GM23338 (cell line): ENCODE measurements around the gene NFKB1. TPM values are rescaled to one million over a fixed set of nuclear protein-coding genes. Genes with fewer than 3 reads are reported as not detected.

Experiments
- ATAC-seq: fragments of 200-7000 bp; cut with Tn5 transposase; 3 replicates; pipeline ENCODE4 v1.9.1; 2020
- DNase-seq: peaks from one replicate; pipeline ENCODE4 v3.0.0-alpha.2; 2015; ENCODE audit warnings: low spot score
- H2AFZ ChIP-seq: fragments of 200-600 bp; sonication (generic); 2 replicates; pipeline ENCODE4 v1.8.0; 2016; ENCODE audit warnings: antibody characterized with exemption, mild to moderate bottlenecking, moderate library complexity
- H3F3A ChIP-seq: fragments of 200-600 bp; sonication (generic); replicated peaks from 2 replicates; pipeline ENCODE4 v1.8.0; 2017; ENCODE audit warnings: antibody characterized with exemption, mixed run types, low read depth
- H3K27ac ChIP-seq: fragments of 200-600 bp; sonication (generic); 2 replicates; pipeline ENCODE4 v1.6.1; 2016; ENCODE audit warnings: low read depth
- H3K27me3 ChIP-seq: fragments of 200-600 bp; sonication (generic); 2 replicates; pipeline ENCODE4 v1.8.0; 2016; ENCODE audit warnings: mild to moderate bottlenecking, mixed run types, moderate library complexity; ENCODE audit not compliant: insufficient read depth
- H3K36me3 ChIP-seq: fragments of 200-600 bp; sonication (generic); 2 replicates; pipeline ENCODE4 v1.8.0; 2016; ENCODE audit warnings: mild to moderate bottlenecking; ENCODE audit not compliant: insufficient read depth
- H3K4me1 ChIP-seq: fragments of 200-600 bp; sonication (generic); 2 replicates; pipeline ENCODE4 v1.8.0; 2016; ENCODE audit warnings: mild to moderate bottlenecking, moderate library complexity; ENCODE audit not compliant: insufficient read depth
- H3K4me2 ChIP-seq: fragments of 200-600 bp; sonication (generic); 2 replicates; pipeline ENCODE4 v1.7.1; 2017; ENCODE audit warnings: mixed run types
- H3K4me3 ChIP-seq: fragments of 200-600 bp; sonication (generic); 2 replicates; pipeline ENCODE4 v1.6.1; 2016; ENCODE audit warnings: mixed run types
- H3K79me2 ChIP-seq: fragments of 200-600 bp; sonication (generic); replicated peaks from 2 replicates; pipeline ENCODE4 v1.8.0; 2017; ENCODE audit warnings: mild to moderate bottlenecking; ENCODE audit not compliant: insufficient read depth
- H3K9me2 ChIP-seq: fragments of 200-600 bp; sonication (generic); 2 replicates; pipeline ENCODE4 v1.8.0; 2017; ENCODE audit not compliant: insufficient read depth
- H4K20me1 ChIP-seq: fragments of 200-600 bp; sonication (generic); replicated peaks from 2 replicates; pipeline ENCODE4 v1.8.0; 2017; ENCODE audit warnings: mild to moderate bottlenecking; ENCODE audit not compliant: insufficient read depth
- H3K27ac Mint-ChIP-seq: 2 replicates; pipeline ENCODE4 v1.8.0; 2020; ENCODE audit warnings: inconsistent platforms, mild to moderate bottlenecking, moderate library complexity, mixed read lengths
- H3K27me3 Mint-ChIP-seq: 3 replicates; pipeline ENCODE4 v1.8.0; 2022; ENCODE audit warnings: low read depth, mild to moderate bottlenecking, moderate library complexity, mixed read lengths, inconsistent platforms; ENCODE audit not compliant: insufficient read depth, poor library complexity
- H3K36me3 Mint-ChIP-seq: 3 replicates; pipeline ENCODE4 v1.8.0; 2021; ENCODE audit warnings: low read depth, mild to moderate bottlenecking, inconsistent platforms, moderate library complexity, mixed read lengths
- H3K4me1 Mint-ChIP-seq: 3 replicates; pipeline ENCODE4 v1.8.0; 2020; ENCODE audit warnings: mild to moderate bottlenecking, inconsistent platforms, mixed read lengths
- H3K4me3 Mint-ChIP-seq: 3 replicates; pipeline ENCODE4 v1.8.0; 2021; ENCODE audit warnings: moderate library complexity, mild to moderate bottlenecking, inconsistent platforms, mixed read lengths
- H3K9me3 Mint-ChIP-seq: 3 replicates; pipeline ENCODE4 v1.8.0; 2020; ENCODE audit warnings: moderate library complexity, mild to moderate bottlenecking, inconsistent platforms, mixed read lengths
- CREB1 ChIP-seq: fragments of 250-450 bp; sonication (Bioruptor Pico); IDR thresholded peaks from 2 replicates; pipeline ENCODE4 v1.5.0; 2020; ENCODE audit warnings: low read depth, mild to moderate bottlenecking, moderate library complexity
- CTCF ChIP-seq, 2 experiments: fragments of 200-600 bp in 1 of 2; sonication (generic) in 1 of 2; conservative IDR thresholded peaks; 2 replicates each; pipeline versions ENCODE4 v1.5.1 to v1.6.1; 2016 to 2017; ENCODE audit warnings: antibody characterized with exemption in 2 of 2, low read depth in 2 of 2, mild to moderate bottlenecking in 2 of 2, moderate library complexity in 1 of 2
- EZH2 ChIP-seq: fragments of 200-600 bp; sonication (generic); IDR thresholded peaks from one replicate; pipeline ENCODE4 v1.8.0; 2017; ENCODE audit warnings: antibody characterized with exemption, mild to moderate bottlenecking, low read depth; ENCODE audit not compliant: unreplicated experiment
- EZH2phosphoT487 ChIP-seq: fragments of 200-600 bp; sonication (generic); IDR thresholded peaks from one replicate; pipeline ENCODE4 v1.8.1; 2018; ENCODE audit warnings: antibody characterized with exemption; ENCODE audit not compliant: unreplicated experiment
- JUNB ChIP-seq: IDR thresholded peaks from one replicate; pipeline ENCODE4 v1.6.1; 2016; ENCODE audit warnings: antibody characterized with exemption; ENCODE audit not compliant: unreplicated experiment
- NANOG ChIP-seq: IDR thresholded peaks from 2 replicates; pipeline ENCODE4 v1.6.1; 2016; ENCODE audit warnings: antibody characterized with exemption, borderline replicate concordance
- POLR2AphosphoS5 ChIP-seq: IDR thresholded peaks from 2 replicates; pipeline ENCODE4 v1.6.1; 2016; ENCODE audit warnings: antibody characterized with exemption, low read depth
- ZNF114 ChIP-seq: fragments of 250-450 bp; sonication (Bioruptor Pico); IDR thresholded peaks from 2 replicates; pipeline ENCODE4 v1.5.0; 2020; ENCODE audit warnings: mild to moderate bottlenecking, moderate library complexity
- ZNF331 ChIP-seq: fragments of 250-450 bp; sonication (Bioruptor Pico); IDR thresholded peaks from 2 replicates; pipeline ENCODE4 v1.5.0; 2020; ENCODE audit warnings: low read depth, mild to moderate bottlenecking, moderate library complexity
- polyA plus RNA-seq: library from polyadenylated mRNA; unstranded; fragments of >200 nt; fragmentation: Nextera tagmentation; extraction: Ambion mirVana; gene quantifications from 2 replicates; pipeline ENCODE4 v1.2.1, GENCODE V29; 2016
- total RNA-seq: library from RNA; depleted of rRNA; stranded (reverse); fragments of >200 nt; shearing (Covaris generic); gene quantifications from 2 replicates; pipeline ENCODE4 v1.2.3, GENCODE V29; 2014
- TF ChIP-seq, protein P1 (sequence below): IDR thresholded peaks from 2 replicates; pipeline ENCODE4 v1.6.1; 2016; ENCODE audit warnings: antibody characterized with exemption
- TF ChIP-seq, protein P2 (sequence below): IDR thresholded peaks from one replicate; pipeline ENCODE4 v1.6.1; 2018; ENCODE audit warnings: antibody characterized with exemption; ENCODE audit not compliant: unreplicated experiment

The NFKB1 gene
- total and polyA plus RNA-seq, 2 experiments from 2014 or later, result 0.82 to 4.6 TPM

DNA sequence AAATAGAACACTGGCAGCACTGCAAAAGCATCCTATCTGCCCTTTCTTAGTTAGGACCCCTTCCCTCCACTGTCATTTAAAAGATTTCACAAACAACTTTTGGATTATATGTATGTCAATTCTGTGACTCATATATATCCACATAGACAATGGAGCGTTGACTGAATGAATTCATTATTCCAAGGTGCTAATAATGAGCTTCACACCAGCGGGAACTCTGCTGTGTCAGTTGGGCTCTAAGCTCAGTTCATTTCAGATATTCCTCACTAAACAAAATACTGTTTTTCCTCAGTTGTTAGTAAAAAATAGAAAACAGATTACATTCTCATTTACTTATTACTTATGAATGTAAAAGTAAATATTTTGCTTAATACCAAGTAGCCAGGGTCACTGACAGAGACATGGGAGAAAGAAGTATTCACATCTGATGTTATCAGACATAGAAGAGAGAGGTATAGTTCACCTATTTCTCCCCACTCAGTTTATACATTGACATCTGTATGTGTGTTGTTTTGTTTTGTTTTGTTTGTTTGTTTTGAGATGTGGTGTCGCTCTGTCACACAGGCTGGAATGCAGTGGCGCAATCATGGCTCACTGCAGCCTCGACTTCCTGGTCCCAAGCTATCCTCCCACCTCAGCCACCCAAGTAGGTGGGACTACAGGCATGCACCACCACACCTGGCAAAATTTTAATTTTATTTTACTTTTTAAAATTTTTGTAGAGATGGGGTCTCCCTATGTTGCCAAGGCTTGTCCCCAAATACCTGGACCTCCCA is 10.9 kb downstream of the NFKB1 start (continued):
- TF ChIP-seq EZH2phosphoT487, result no peak
- TF ChIP-seq, protein P1, sequence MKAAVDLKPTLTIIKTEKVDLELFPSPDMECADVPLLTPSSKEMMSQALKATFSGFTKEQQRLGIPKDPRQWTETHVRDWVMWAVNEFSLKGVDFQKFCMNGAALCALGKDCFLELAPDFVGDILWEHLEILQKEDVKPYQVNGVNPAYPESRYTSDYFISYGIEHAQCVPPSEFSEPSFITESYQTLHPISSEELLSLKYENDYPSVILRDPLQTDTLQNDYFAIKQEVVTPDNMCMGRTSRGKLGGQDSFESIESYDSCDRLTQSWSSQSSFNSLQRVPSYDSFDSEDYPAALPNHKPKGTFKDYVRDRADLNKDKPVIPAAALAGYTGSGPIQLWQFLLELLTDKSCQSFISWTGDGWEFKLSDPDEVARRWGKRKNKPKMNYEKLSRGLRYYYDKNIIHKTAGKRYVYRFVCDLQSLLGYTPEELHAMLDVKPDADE, result no peak
- TF ChIP-seq ZNF331, result no peak
- TF ChIP-seq CTCF (conservative IDR thresholded peaks at IDR 0.05; ENCODE audit: low read depth in 2 of 2), result no peak
- no peak for TF ChIP-seq EZH2
- TF ChIP-seq, protein P2, sequence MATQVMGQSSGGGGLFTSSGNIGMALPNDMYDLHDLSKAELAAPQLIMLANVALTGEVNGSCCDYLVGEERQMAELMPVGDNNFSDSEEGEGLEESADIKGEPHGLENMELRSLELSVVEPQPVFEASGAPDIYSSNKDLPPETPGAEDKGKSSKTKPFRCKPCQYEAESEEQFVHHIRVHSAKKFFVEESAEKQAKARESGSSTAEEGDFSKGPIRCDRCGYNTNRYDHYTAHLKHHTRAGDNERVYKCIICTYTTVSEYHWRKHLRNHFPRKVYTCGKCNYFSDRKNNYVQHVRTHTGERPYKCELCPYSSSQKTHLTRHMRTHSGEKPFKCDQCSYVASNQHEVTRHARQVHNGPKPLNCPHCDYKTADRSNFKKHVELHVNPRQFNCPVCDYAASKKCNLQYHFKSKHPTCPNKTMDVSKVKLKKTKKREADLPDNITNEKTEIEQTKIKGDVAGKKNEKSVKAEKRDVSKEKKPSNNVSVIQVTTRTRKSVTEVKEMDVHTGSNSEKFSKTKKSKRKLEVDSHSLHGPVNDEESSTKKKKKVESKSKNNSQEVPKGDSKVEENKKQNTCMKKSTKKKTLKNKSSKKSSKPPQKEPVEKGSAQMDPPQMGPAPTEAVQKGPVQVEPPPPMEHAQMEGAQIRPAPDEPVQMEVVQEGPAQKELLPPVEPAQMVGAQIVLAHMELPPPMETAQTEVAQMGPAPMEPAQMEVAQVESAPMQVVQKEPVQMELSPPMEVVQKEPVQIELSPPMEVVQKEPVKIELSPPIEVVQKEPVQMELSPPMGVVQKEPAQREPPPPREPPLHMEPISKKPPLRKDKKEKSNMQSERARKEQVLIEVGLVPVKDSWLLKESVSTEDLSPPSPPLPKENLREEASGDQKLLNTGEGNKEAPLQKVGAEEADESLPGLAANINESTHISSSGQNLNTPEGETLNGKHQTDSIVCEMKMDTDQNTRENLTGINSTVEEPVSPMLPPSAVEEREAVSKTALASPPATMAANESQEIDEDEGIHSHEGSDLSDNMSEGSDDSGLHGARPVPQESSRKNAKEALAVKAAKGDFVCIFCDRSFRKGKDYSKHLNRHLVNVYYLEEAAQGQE, result no peak
- no peak for TF ChIP-seq JUNB
- no peak for TF ChIP-seq CREB1 (CRISPR knock-in tag)
- TF ChIP-seq ZNF114 (CRISPR knock-in tag), result no peak
- TF ChIP-seq NANOG, result no peak

GRCh38 chr4:102514298-102514964 is 13.3 kb downstream of the NFKB1 start:
- Mint-ChIP-seq H3K4me3 (no peak overlapping the region), H3K9me3 (peaks cover 8% of the 10 kb centered on the region; the same call in 2 of the 3 replicates), H3K36me3 (peaks cover 9% of the 10 kb centered on the region; the same call in 1 of the 3 replicates), H3K27me3 (peaks cover 3% of the 10 kb centered on the region), H3K4me1 (peaks cover 3% of the 10 kb centered on the region; the same call in 1 of the 3 replicates), H3K27ac (no peak overlapping the region)
- H3K36me3 ChIP-seq, result no peaks in the 10 kb centered on the region
- H3K9me2 ChIP-seq, result no peaks in the 10 kb centered on the region
- ATAC-seq, result no peak
- H3K27me3 ChIP-seq, result no peaks in the 10 kb centered on the region
- H3F3A ChIP-seq, result no peaks in the 10 kb centered on the region
- no peaks in the 10 kb centered on the region for H4K20me1 ChIP-seq
- no peak overlapping the region for H3K4me3 ChIP-seq
- no peaks in the 10 kb centered on the region for H3K79me2 ChIP-seq
- H3K4me1 ChIP-seq, result no peaks in the 10 kb centered on the region
- no peak overlapping the region for H3K27ac ChIP-seq
- no peak overlapping the region for H3K4me2 ChIP-seq
- no peak for DNase-seq
- no peak overlapping the region for H2AFZ ChIP-seq
- TF ChIP-seq, protein P1, result no peak
- no peak for TF ChIP-seq POLR2AphosphoS5
